ENCODE results near the gene STK32B. TPM values are rescaled to one million over a fixed set of nuclear protein-coding genes. Genes with fewer than 3 reads are reported as not detected.

STK32B gene
- total and polyA plus RNA-seq, 11 donors = 0.08 to 2.0 (median 0.25) TPM

DNA sequence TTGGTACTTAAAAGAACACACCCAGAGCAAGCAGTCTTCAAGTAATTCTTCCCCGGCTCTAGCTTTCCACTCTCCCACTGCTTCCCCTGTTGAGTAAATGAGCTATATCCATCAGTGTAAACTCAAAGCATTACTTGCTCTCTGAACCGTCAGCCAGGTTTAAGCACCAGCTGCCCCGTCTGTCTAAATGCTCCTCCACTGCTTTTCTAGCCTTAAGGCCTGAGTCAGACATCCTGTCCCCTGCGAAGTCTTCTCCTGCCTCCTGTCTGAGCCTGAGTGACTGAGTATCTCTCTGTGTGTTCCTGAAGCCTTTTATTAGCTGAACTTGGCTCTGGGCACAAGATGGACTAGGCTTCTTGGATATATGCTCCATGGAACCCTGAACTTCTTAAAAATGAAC, 205.1 kb downstream of the STK32B start:
- Histone ChIP-seq H3K4me1 (no peaks in the 10 kb centered on the region), H3K36me3 (no peaks in the 10 kb centered on the region), H3K4me3 (no peak overlapping the region), H3K9me3 (peaks cover 0 to under 1% (median 0%) of the 10 kb centered on the region in 12 donors), H3K27ac (no peak overlapping the region), H3K27me3 (peaks cover 0 to 5% (median 0%) of the 10 kb centered on the region in 9 donors)
- intact Hi-C loops (cut with DNase I) = no loop called here
- ATAC-seq (no peak), DNase-seq (no peak)
- 63 to 78% (median 66%) methylated on average over 4 of the region's 4 CpGs for WGBS, 4 donors
- no peak for TF ChIP-seq POLR2A (IDR thresholded peaks at IDR 0.05)
- TF ChIP-seq CTCF (IDR thresholded peaks at IDR 0.05) = no peak

- Histone ChIP-seq H3K4me3 (no peak overlapping the region), H3K27ac (no peak overlapping the region), H3K27me3 (peaks cover 0 to 5% (median 0%) of the 10 kb centered on the region in 9 donors), H3K36me3 (no peaks in the 10 kb centered on the region), H3K9me3 (no peaks in the 10 kb centered on the region), H3K4me1 (no peaks in the 10 kb centered on the region)
- no peak for DNase-seq
- TF ChIP-seq CTCF (IDR thresholded peaks at IDR 0.05) = no peak
- TF ChIP-seq POLR2A (IDR thresholded peaks at IDR 0.05) = no peak
- ATAC-seq = no peak
- intact Hi-C loops (cut with DNase I) = no loop called here
- 78 to 84% (median 81%) methylated on average over 2 of the region's 2 CpGs for WGBS, 4 donors
Measured at GRCh38 chr4:5257086-5257485, 205.8 kb downstream of the STK32B start.

DNA sequence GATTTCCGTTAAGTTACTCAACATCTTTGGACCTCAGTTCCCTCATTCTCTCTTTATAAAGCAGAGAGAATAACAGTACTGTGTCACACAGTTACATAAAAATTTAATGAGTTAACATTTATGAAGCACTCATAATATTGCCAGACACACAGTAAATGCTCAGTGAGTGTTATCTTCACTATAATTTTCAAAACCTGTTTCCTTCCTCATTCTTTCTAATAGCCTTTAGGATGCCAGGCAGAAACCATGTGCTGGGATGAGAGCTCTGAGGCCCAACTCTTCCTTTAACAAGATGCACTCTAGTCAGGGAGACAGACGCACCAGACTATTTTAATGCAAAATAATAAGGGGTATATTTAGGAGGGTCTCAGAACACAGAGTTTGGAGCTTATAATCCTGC, 208.2 kb downstream of the STK32B start:
- intact Hi-C loops (cut with DNase I) = no loop called here
- H3K27me3 ChIP-seq = no peaks in the 10 kb centered on the region
- ATAC-seq = no peak
- no peak for DNase-seq
- H3K4me1 ChIP-seq = no peaks in the 10 kb centered on the region
- no peaks in the 10 kb centered on the region for H3K36me3 ChIP-seq
- no peak overlapping the region for H3K4me3 ChIP-seq
- 77 to 86% (median 79%) methylated on average over 2 of the region's 2 CpGs for WGBS, 4 donors
- H3K9me3 ChIP-seq = no peaks in the 10 kb centered on the region
- H3K27ac ChIP-seq = no peak overlapping the region
- TF ChIP-seq POLR2A (IDR thresholded peaks at IDR 0.05) (no peak), CTCF (IDR thresholded peaks at IDR 0.05) (no peak)

DNA sequence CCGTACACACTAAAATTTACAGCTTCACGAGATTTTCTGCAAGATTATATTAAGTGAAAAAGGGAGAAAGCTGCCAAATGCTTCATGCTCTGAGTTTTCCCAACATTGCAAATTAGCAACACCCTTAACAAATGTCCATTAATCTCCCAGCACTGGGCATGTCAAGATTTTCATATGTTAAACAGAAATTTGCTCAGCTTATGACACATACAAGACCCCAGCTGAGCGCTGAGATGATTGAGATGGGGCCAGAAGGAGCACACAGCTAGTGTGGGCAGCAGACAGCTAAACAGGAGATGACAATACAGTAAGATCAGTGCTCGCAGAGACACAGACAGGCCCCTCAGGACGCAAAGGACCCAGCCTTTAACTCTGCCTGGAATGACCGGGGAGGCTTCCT, 208.8 kb downstream of the STK32B start:
- Histone ChIP-seq H3K4me1 (no peaks in the 10 kb centered on the region), H3K9me3 (no peaks in the 10 kb centered on the region), H3K27me3 (no peaks in the 10 kb centered on the region), H3K36me3 (no peaks in the 10 kb centered on the region), H3K4me3 (no peak overlapping the region), H3K27ac (no peak overlapping the region)
- ATAC-seq = no peak
- intact Hi-C loops (cut with DNase I) = no loop called here
- TF ChIP-seq POLR2A (IDR thresholded peaks at IDR 0.05) = no peak
- TF ChIP-seq CTCF (IDR thresholded peaks at IDR 0.05) = no peak
- no peak for DNase-seq
- 85 to 90% (median 87%) methylated on average over 6 of the region's 6 CpGs for WGBS, 4 donors

All from heart left ventricle (tissue), 16 donors.